A673 (cell line): ENCODE data around the gene EPO. TPM values are rescaled to one million over a fixed set of nuclear protein-coding genes. Genes with fewer than 3 reads are reported as not detected.

Experiments used
- BruUV-seq: library from RNA; stranded (reverse); fragments of 400-500 nt; replicated peaks from 2 replicates; lab custom pipeline; 2021; lab: Mats Ljungman, UMichigan
- CTCF ChIA-PET: fragments of 300-600 bp; sonication (Branson Sonifier 250); formaldehyde crosslinking; loops from one replicate; lab custom pipeline; 2022; ENCODE audit warnings: antibody characterized with exemption; lab: Charles Lee
- POLR2A ChIA-PET: fragments of 300-600 bp; sonication (Branson Sonifier 250); formaldehyde crosslinking; loops from one replicate; lab custom pipeline; 2022; ENCODE audit warnings: antibody characterized with exemption; ENCODE audit not compliant: low non-redundant PET; lab: Charles Lee
- DNase-seq: peaks from one replicate; pipeline ENCODE4 v3.0.0-alpha.2; 2015; ENCODE audit warnings: low spot score
- H3K27ac ChIP-seq: fragments of 200-600 bp; sonication (generic); 2 replicates; pipeline ENCODE4 v1.5.1; 2016; ENCODE audit warnings: mixed run types, low read depth, mild to moderate bottlenecking, mixed read lengths, antibody characterized with exemption, low read length; ENCODE audit not compliant: poor library complexity, severe bottlenecking
- H3K27me3 ChIP-seq: fragments of 200-600 bp; sonication (generic); replicated peaks from 2 replicates; pipeline ENCODE4 v1.6.1; 2017; ENCODE audit warnings: mixed run types, low read depth, mild to moderate bottlenecking, mixed read lengths, antibody characterized with exemption, low read length; ENCODE audit not compliant: insufficient read depth, poor library complexity
- H3K36me3 ChIP-seq: fragments of 200-600 bp; sonication (generic); 2 replicates; pipeline ENCODE4 v1.6.1; 2016; ENCODE audit warnings: mixed run types, mild to moderate bottlenecking, mixed read lengths, antibody characterized with exemption, low read length; ENCODE audit not compliant: insufficient read depth, poor library complexity, severe bottlenecking
- H3K4me1 ChIP-seq: fragments of 200-600 bp; sonication (generic); 2 replicates; pipeline ENCODE4 v1.6.1; 2017; ENCODE audit warnings: mixed run types, mild to moderate bottlenecking, mixed read lengths, antibody characterized with exemption, low read length; ENCODE audit not compliant: insufficient read depth, poor library complexity, severe bottlenecking
- H3K4me3 ChIP-seq: fragments of 200-600 bp; sonication (generic); 2 replicates; pipeline ENCODE4 v1.5.1; 2016; ENCODE audit warnings: low read depth, mixed run types, mild to moderate bottlenecking, mixed read lengths, low read length; ENCODE audit not compliant: poor library complexity, severe bottlenecking
- H3K9me3 ChIP-seq: fragments of 200-600 bp; sonication (generic); 2 replicates; pipeline ENCODE4 v1.6.1; 2016; ENCODE audit warnings: mixed run types, low read depth, mild to moderate bottlenecking, mixed read lengths, antibody characterized with exemption, low read length; ENCODE audit not compliant: poor library complexity, severe bottlenecking
- EZH2 ChIP-seq: fragments of 200-600 bp; sonication (generic); IDR thresholded peaks from 2 replicates; pipeline ENCODE4 v1.6.1; 2017; ENCODE audit warnings: borderline replicate concordance, low read depth, mild to moderate bottlenecking, mixed read lengths, antibody characterized with exemption, low read length; ENCODE audit not compliant: poor library complexity, severe bottlenecking
- intact Hi-C: fragments of 100-400 bp; cut with micrococcal nuclease; formaldehyde crosslinking; loops from one replicate; pipeline ENCODE4 v1.10.0; 2022; ENCODE audit not compliant: unreplicated experiment
- total RNA-seq: library from RNA; stranded (reverse); gene quantifications from 2 replicates; pipeline ENCODE4 v1.2.3, GENCODE V29; 2021
- TF ChIP-seq, protein P1 (sequence below): fragments of 300-800, 200-600 bp; sonication (generic); conservative IDR thresholded peaks from 2 replicates; pipeline ENCODE4 v1.5.1; 2017; ENCODE audit warnings: low read depth, mild to moderate bottlenecking, antibody characterized with exemption, low read length, moderate library complexity, mixed read lengths

Gene EPO
- total RNA-seq, 1 experiment from 2014 or later: 0.21 TPM

DNA sequence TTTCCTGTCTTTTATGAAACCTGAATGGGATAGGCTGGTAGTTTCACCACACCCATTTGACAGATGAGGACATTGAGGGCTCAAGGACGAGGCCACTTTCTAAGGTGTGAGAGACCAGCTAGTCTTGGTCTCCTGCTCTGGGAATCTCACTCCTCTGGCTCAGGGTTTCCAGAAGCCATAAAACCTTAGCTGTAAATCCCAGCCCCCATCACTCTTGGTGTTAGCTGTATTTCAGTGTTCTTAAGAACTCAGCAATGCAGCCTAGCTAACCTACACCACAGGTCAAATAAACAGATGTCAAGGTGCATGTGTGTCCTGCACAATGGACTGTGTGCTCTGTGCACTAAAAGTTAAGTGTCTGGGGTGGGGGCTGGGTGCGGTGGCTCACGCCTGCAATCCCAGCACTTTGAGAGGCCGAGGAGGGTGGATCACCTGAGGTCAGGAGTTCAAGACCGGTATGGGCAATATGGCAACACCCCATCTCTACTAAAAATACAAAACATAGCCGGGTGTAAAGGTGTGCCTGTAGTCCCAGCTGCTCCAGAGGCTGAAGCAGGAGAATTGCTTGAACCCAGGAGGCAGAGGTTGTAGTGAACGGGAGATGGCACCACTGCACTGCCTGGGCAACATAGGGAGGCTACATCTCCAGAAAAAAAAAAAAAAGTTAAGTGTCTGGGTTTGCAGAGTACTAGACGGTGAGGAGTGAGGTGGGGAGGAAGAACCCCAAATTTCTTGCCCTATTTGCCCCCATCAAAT, 567 bp upstream of the EPO start:
- BruUV-seq: no TSS peak
- H3K27me3 ChIP-seq: peaks cover 38% of the 10 kb centered on the region
- H3K4me3 ChIP-seq: no peak overlapping the region
- no peak for DNase-seq
- ChIA-PET CTCF (interaction anchor here (0.7 kb wide), 4 partner anchors 7 to 170 kb away, joined by 3 to 5 read pairs (median 4); partner anchors contain the start of genes POP7 and UFSP1), POLR2A (no interaction called here)
- intact Hi-C loops: no loop called here
- TF ChIP-seq, protein P1, sequence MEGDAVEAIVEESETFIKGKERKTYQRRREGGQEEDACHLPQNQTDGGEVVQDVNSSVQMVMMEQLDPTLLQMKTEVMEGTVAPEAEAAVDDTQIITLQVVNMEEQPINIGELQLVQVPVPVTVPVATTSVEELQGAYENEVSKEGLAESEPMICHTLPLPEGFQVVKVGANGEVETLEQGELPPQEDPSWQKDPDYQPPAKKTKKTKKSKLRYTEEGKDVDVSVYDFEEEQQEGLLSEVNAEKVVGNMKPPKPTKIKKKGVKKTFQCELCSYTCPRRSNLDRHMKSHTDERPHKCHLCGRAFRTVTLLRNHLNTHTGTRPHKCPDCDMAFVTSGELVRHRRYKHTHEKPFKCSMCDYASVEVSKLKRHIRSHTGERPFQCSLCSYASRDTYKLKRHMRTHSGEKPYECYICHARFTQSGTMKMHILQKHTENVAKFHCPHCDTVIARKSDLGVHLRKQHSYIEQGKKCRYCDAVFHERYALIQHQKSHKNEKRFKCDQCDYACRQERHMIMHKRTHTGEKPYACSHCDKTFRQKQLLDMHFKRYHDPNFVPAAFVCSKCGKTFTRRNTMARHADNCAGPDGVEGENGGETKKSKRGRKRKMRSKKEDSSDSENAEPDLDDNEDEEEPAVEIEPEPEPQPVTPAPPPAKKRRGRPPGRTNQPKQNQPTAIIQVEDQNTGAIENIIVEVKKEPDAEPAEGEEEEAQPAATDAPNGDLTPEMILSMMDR: peak; percentile 28; the same call in 1 of the 2 replicates
- TF ChIP-seq EZH2: no peak
- H3K27ac ChIP-seq: no peak overlapping the region
- H3K4me1 ChIP-seq: peaks cover 4% of the 10 kb centered on the region
- H3K36me3 ChIP-seq: no peaks in the 10 kb centered on the region
- H3K9me3 ChIP-seq: no peaks in the 10 kb centered on the region

DNA sequence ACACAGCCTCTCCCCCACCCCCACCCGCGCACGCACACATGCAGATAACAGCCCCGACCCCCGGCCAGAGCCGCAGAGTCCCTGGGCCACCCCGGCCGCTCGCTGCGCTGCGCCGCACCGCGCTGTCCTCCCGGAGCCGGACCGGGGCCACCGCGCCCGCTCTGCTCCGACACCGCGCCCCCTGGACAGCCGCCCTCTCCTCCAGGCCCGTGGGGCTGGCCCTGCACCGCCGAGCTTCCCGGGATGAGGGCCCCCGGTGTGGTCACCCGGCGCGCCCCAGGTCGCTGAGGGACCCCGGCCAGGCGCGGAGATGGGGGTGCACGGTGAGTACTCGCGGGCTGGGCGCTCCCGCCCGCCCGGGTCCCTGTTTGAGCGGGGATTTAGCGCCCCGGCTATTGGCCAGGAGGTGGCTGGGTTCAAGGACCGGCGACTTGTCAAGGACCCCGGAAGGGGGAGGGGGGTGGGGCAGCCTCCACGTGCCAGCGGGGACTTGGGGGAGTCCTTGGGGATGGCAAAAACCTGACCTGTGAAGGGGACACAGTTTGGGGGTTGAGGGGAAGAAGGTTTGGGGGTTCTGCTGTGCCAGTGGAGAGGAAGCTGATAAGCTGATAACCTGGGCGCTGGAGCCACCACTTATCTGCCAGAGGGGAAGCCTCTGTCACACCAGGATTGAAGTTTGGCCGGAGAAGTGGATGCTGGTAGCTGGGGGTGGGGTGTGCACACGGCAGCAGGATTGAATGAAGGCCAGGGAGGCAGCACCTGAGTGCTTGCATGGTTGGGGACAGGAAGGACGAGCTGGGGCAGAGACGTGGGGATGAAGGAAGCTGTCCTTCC, 620 bp downstream of the EPO start:
- POLR2A ChIA-PET: no interaction called here
- TF ChIP-seq, protein P1: no peak
- peak; percentile 89 for TF ChIP-seq EZH2
- CTCF ChIA-PET: interaction anchor here (0.7 kb wide), 1 partner anchor 12 kb away, joined by 3 read pairs; no protein-coding TSS in a partner anchor
- H3K27ac ChIP-seq: no peak overlapping the region
- DNase-seq: no peak
- no peaks in the 10 kb centered on the region for H3K9me3 ChIP-seq
- no peaks in the 10 kb centered on the region for H3K36me3 ChIP-seq
- intact Hi-C loops: no loop called here
- H3K27me3 ChIP-seq: peaks cover 38% of the 10 kb centered on the region
- BruUV-seq: no TSS peak
- peaks cover 4% of the 10 kb centered on the region for H3K4me1 ChIP-seq
- no peak overlapping the region for H3K4me3 ChIP-seq

DNA sequence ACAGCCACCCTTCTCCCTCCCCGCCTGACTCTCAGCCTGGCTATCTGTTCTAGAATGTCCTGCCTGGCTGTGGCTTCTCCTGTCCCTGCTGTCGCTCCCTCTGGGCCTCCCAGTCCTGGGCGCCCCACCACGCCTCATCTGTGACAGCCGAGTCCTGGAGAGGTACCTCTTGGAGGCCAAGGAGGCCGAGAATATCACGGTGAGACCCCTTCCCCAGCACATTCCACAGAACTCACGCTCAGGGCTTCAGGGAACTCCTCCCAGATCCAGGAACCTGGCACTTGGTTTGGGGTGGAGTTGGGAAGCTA, 1.2 kb downstream of the EPO start:
- no peak for DNase-seq
- H3K9me3 ChIP-seq: no peaks in the 10 kb centered on the region
- TF ChIP-seq EZH2: no peak
- TF ChIP-seq, protein P1: no peak
- ChIA-PET POLR2A (no interaction called here), CTCF (no interaction called here)
- peaks cover 38% of the 10 kb centered on the region for H3K27me3 ChIP-seq
- no peak overlapping the region for H3K27ac ChIP-seq
- peaks cover 4% of the 10 kb centered on the region for H3K4me1 ChIP-seq
- no peak overlapping the region for H3K4me3 ChIP-seq
- H3K36me3 ChIP-seq: no peaks in the 10 kb centered on the region
- intact Hi-C loops: no loop called here
- no TSS peak for BruUV-seq
